ENCODE data around the gene RASGRF2. TPM values are rescaled to one million over a fixed set of nuclear protein-coding genes. Genes with fewer than 3 reads are reported as not detected.

RASGRF2 gene
- total RNA-seq, 1 experiment from 2014 or later: 0.48 TPM

DNA sequence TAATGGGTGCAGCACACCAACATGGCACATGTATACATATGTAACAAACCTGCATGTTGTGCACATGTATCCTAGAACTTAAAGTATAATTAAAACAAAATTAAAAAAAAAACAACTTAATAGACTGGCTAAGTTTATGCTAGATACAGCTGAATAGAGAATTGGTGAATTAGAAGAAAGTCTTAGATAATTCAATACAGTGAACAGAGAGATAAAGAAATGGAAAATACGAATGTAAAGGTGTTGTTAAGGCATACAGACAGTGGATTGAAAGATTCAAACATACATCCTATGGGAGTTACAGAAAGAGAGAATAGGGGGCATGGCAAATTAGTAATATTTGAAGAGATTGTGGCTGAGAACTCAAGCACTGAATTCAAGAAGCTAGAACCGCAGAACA, 75.4 kb downstream of the RASGRF2 start:
- Histone ChIP-seq H3K9me2 (ENCODE audit: insufficient read depth) (no peaks in the 10 kb centered on the region), H3K79me2 (ENCODE audit: low read depth) (no peaks in the 10 kb centered on the region), H3K36me3 (ENCODE audit: low read depth) (no peaks in the 10 kb centered on the region), H3K9me3 (ENCODE audit: insufficient read depth, low read depth) (no peaks in the 10 kb centered on the region), H3K4me3 (no peak overlapping the region), H4K20me1 (ENCODE audit: insufficient read depth) (no peaks in the 10 kb centered on the region), H3K4me2 (no peak overlapping the region), H3K27ac (no peak overlapping the region), H2AFZ (no peak overlapping the region), H3K4me1 (replicated peaks; ENCODE audit: insufficient read depth) (no peaks in the 10 kb centered on the region), H3K27me3 (ENCODE audit: insufficient read depth, low read depth) (no peaks in the 10 kb centered on the region), H3F3A (ENCODE audit: insufficient read depth, low read depth) (no peaks in the 10 kb centered on the region)
- intact Hi-C loops (cut with micrococcal nuclease; ENCODE audit: unreplicated experiment): no loop called here
- POLR2A ChIA-PET (ENCODE audit: unreplicated experiment): no interaction called here
- BruUV-seq (replicated peaks): no TSS peak
- CTCF ChIA-PET: no interaction called here
- no peak for DNase-seq
- no peak for TF ChIP-seq EZH2 (IDR thresholded peaks at IDR 0.05; ENCODE audit: low read depth)
- TF ChIP-seq, protein P1, sequence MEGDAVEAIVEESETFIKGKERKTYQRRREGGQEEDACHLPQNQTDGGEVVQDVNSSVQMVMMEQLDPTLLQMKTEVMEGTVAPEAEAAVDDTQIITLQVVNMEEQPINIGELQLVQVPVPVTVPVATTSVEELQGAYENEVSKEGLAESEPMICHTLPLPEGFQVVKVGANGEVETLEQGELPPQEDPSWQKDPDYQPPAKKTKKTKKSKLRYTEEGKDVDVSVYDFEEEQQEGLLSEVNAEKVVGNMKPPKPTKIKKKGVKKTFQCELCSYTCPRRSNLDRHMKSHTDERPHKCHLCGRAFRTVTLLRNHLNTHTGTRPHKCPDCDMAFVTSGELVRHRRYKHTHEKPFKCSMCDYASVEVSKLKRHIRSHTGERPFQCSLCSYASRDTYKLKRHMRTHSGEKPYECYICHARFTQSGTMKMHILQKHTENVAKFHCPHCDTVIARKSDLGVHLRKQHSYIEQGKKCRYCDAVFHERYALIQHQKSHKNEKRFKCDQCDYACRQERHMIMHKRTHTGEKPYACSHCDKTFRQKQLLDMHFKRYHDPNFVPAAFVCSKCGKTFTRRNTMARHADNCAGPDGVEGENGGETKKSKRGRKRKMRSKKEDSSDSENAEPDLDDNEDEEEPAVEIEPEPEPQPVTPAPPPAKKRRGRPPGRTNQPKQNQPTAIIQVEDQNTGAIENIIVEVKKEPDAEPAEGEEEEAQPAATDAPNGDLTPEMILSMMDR (conservative IDR thresholded peaks at IDR 0.05): no peak

DNA sequence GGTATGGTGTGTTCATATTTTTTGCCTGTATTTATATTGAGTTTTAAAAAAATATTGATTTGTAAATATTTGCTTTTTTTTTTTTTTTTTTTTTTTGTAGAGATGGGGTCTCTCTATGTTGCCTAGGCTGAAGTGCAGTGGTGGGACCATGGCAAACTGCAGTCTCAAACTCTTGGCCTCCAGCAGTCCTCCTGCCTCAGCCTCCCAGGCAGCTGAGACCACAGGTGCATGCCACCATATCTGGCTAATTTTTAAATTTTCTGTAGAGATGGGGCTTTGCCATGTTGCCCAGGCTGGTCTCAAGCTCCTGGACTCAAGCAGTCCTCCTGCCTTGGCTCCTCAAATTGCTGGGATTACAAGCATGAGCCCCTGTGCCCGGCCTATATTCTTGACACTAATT, 78.3 kb downstream of the RASGRF2 start:
- POLR2A ChIA-PET (ENCODE audit: unreplicated experiment): no interaction called here
- H3K9me3 ChIP-seq (ENCODE audit: insufficient read depth, low read depth): no peaks in the 10 kb centered on the region
- H4K20me1 ChIP-seq (ENCODE audit: insufficient read depth): no peaks in the 10 kb centered on the region
- no peak overlapping the region for H3K4me3 ChIP-seq
- no TSS peak for BruUV-seq (replicated peaks)
- no peak overlapping the region for H3K27ac ChIP-seq
- CTCF ChIA-PET: no interaction called here
- TF ChIP-seq EZH2 (IDR thresholded peaks at IDR 0.05; ENCODE audit: low read depth): no peak
- TF ChIP-seq, protein P1 (conservative IDR thresholded peaks at IDR 0.05): no peak
- no peaks in the 10 kb centered on the region for H3F3A ChIP-seq (ENCODE audit: insufficient read depth, low read depth)
- H2AFZ ChIP-seq: no peak overlapping the region
- no peak overlapping the region for H3K4me2 ChIP-seq
- intact Hi-C loops (cut with micrococcal nuclease; ENCODE audit: unreplicated experiment): no loop called here
- DNase-seq: no peak
- H3K36me3 ChIP-seq (ENCODE audit: low read depth): no peaks in the 10 kb centered on the region
- no peaks in the 10 kb centered on the region for H3K27me3 ChIP-seq (ENCODE audit: insufficient read depth, low read depth)
- no peaks in the 10 kb centered on the region for H3K79me2 ChIP-seq (ENCODE audit: low read depth)
- no peaks in the 10 kb centered on the region for H3K9me2 ChIP-seq (ENCODE audit: insufficient read depth)
- H3K4me1 ChIP-seq (replicated peaks; ENCODE audit: insufficient read depth): no peaks in the 10 kb centered on the region

DNA sequence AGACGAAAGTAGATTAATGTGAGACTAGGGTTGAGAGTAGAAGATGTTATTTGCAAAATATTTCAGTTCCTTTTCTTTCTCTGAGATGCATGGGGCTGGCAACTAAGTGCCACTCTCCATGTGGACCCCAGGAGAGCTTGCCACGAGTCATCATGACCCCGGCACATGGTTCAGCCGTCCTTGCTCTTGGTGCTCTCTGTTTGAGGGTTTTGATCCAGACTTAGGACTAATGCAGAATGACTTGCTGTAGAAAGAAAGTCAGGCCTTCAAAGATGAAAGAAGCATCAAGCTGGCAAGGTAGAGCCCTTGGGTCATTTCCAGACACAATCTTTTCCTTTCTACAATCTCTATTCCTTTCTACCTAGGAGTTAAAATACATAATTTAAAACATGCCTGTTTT, 84.7 kb downstream of the RASGRF2 start:
- no peaks in the 10 kb centered on the region for H3K36me3 ChIP-seq (ENCODE audit: low read depth)
- no peaks in the 10 kb centered on the region for H3K79me2 ChIP-seq (ENCODE audit: low read depth)
- H3K4me3 ChIP-seq: no peak overlapping the region
- no peaks in the 10 kb centered on the region for H3K4me1 ChIP-seq (replicated peaks; ENCODE audit: insufficient read depth)
- no peaks in the 10 kb centered on the region for H3F3A ChIP-seq (ENCODE audit: insufficient read depth, low read depth)
- POLR2A ChIA-PET (ENCODE audit: unreplicated experiment): no interaction called here
- intact Hi-C loops (cut with micrococcal nuclease; ENCODE audit: unreplicated experiment): no loop called here
- H2AFZ ChIP-seq: no peak overlapping the region
- no peak for DNase-seq
- no peak overlapping the region for H3K4me2 ChIP-seq
- no peaks in the 10 kb centered on the region for H3K9me3 ChIP-seq (ENCODE audit: insufficient read depth, low read depth)
- no peaks in the 10 kb centered on the region for H3K27me3 ChIP-seq (ENCODE audit: insufficient read depth, low read depth)
- TF ChIP-seq, protein P1 (conservative IDR thresholded peaks at IDR 0.05): no peak
- TF ChIP-seq EZH2 (IDR thresholded peaks at IDR 0.05; ENCODE audit: low read depth): no peak
- H4K20me1 ChIP-seq (ENCODE audit: insufficient read depth): no peaks in the 10 kb centered on the region
- BruUV-seq (replicated peaks): no TSS peak
- H3K27ac ChIP-seq: no peak overlapping the region
- CTCF ChIA-PET: no interaction called here
- no peaks in the 10 kb centered on the region for H3K9me2 ChIP-seq (ENCODE audit: insufficient read depth)
